Psoas muscle (tissue), 8 donors: ENCODE results near the gene DNAH9. TPM values are rescaled to one million over a fixed set of nuclear protein-coding genes. Genes with fewer than 3 reads are reported as not detected.

Experiments used
- ATAC-seq, 4 donors: fragments of 200-7000 bp; cut with Tn5 transposase; one replicate each; pipeline ENCODE4 v1.9.1; 2020; ENCODE audit warnings: moderate library complexity in 3 of 4, mild to moderate bottlenecking in 2 of 4
- DNase-seq, 2 donors: peaks; one replicate each; pipeline ENCODE4 v3.0.0-alpha.2; 2020
- H3K27ac ChIP-seq: fragments of 200-600 bp; one replicate; pipeline ENCODE4 v1.8.0; 2022
- H3K27me3 ChIP-seq, 3 donors: fragments of 200-600 bp in 1 of 3; one replicate each; pipeline versions ENCODE4 v1.6.1 to v1.8.0; 2013 to 2022; ENCODE audit warnings: low read length in 2 of 3, mild to moderate bottlenecking in 2 of 3, moderate library complexity in 1 of 3; ENCODE audit not compliant: insufficient read depth in 3 of 3
- H3K36me3 ChIP-seq, 2 donors: fragments of 200-600 bp in 1 of 2; one replicate each; pipeline versions ENCODE4 v1.6.1 to v1.8.0; 2013 to 2022; ENCODE audit warnings: low read depth in 1 of 2, mild to moderate bottlenecking in 1 of 2, moderate library complexity in 1 of 2; ENCODE audit not compliant: insufficient read depth in 1 of 2
- H3K4me1 ChIP-seq: fragments of 200-600 bp; one replicate; pipeline ENCODE4 v1.8.0; 2022
- H3K4me3 ChIP-seq: fragments of 200-600 bp; one replicate; pipeline ENCODE4 v1.8.0; 2022; ENCODE audit warnings: mild to moderate bottlenecking
- H3K9me3 ChIP-seq: fragments of 200-600 bp; one replicate; pipeline ENCODE4 v1.8.0; 2022
- WGBS, 3 donors: extraction: QIAGEN DNeasy Blood & Tissue Kit; methylation state at CpG; one replicate each; pipeline versions ENCODE4 v1.1.6 to v1.1.7; 2013; 5-methylcytosine and 5-hydroxymethylcytosine counted together
- intact Hi-C, 2 donors: fragments of 100-400 bp; cut with DNase I; formaldehyde crosslinking; loops; one replicate each; pipeline versions ENCODE4 v1.11.0 to v1.14.2; 2022
- polyA plus RNA-seq, 3 donors: library from polyadenylated mRNA; stranded (reverse); fragments of 200-250 nt; gene quantifications; one replicate each; pipeline ENCODE4 v1.2.3, GENCODE V29; 2013
- total RNA-seq, 4 donors: library from RNA; stranded (reverse); fragmentation: NEBNext Ultra II Directional in 2 of 4; extraction: Animal tissue kit (Norgen Biotek cat#: 25700) in 2 of 4; gene quantifications; one replicate each; pipeline versions ENCODE4 v1.2.1 to v1.2.4, GENCODE V29; 2021 to 2023
- TF ChIP-seq, protein P1 (sequence below): fragments of 200-600 bp; IDR thresholded peaks from one replicate; pipeline ENCODE4 v1.8.0; 2022; ENCODE audit warnings: antibody characterized with exemption
- donor health status: healthy with polysubstance abuse.
- donor health status: DM: no; HTN: no; CAD: no; lungs with moderate emphysema.
- donor health status: Bipolar disorder and iron deficiency.
- donor health status: healthy.
- donor health status: DM: yes; HTN: yes; CAD: no.
- donor health status: DM: no; HTN: no; CAD: no.
- donor health status: DM: no; HTN: no; CAD: no.
- donor health status: DM: yes; HTN: yes; CAD: no.

DNAH9 gene
- total and polyA plus RNA-seq, 7 donors: 0.01 to 0.05 TPM; not detected in 5

GRCh38 chr17:11797803-11798202, 199.5 kb downstream of the DNAH9 start:
- TF ChIP-seq, protein P1, sequence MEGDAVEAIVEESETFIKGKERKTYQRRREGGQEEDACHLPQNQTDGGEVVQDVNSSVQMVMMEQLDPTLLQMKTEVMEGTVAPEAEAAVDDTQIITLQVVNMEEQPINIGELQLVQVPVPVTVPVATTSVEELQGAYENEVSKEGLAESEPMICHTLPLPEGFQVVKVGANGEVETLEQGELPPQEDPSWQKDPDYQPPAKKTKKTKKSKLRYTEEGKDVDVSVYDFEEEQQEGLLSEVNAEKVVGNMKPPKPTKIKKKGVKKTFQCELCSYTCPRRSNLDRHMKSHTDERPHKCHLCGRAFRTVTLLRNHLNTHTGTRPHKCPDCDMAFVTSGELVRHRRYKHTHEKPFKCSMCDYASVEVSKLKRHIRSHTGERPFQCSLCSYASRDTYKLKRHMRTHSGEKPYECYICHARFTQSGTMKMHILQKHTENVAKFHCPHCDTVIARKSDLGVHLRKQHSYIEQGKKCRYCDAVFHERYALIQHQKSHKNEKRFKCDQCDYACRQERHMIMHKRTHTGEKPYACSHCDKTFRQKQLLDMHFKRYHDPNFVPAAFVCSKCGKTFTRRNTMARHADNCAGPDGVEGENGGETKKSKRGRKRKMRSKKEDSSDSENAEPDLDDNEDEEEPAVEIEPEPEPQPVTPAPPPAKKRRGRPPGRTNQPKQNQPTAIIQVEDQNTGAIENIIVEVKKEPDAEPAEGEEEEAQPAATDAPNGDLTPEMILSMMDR: no peak
- intact Hi-C loops: no loop called here
- ATAC-seq (no peak), DNase-seq (no peak)
- WGBS, 3 donors: 88 to 91% (median 88%) methylated on average over 8 of the region's 8 CpGs
- H3K4me1 ChIP-seq: no peaks in the 10 kb centered on the region
- no peak overlapping the region for H3K27ac ChIP-seq
- no peaks in the 10 kb centered on the region for H3K9me3 ChIP-seq
- H3K36me3 ChIP-seq: no peaks in the 10 kb centered on the region
- H3K4me3 ChIP-seq: no peak overlapping the region
- peaks cover 0 to 5% (median 0%) of the 10 kb centered on the region in 3 donors for H3K27me3 ChIP-seq

GRCh38 chr17:11803231-11803969, 205.1 kb downstream of the DNAH9 start:
- 49 to 60% (median 58%) methylated on average over 9 of the region's 9 CpGs for WGBS, 3 donors
- intact Hi-C loops: no loop called here
- Histone ChIP-seq H3K9me3 (no peaks in the 10 kb centered on the region), H3K4me3 (no peak overlapping the region), H3K4me1 (no peaks in the 10 kb centered on the region), H3K27me3 (no peaks in the 10 kb centered on the region), H3K27ac (no peak overlapping the region), H3K36me3 (no peaks in the 10 kb centered on the region)
- ATAC-seq (no peak), DNase-seq (no peak)
- TF ChIP-seq, protein P1: no peak

DNA sequence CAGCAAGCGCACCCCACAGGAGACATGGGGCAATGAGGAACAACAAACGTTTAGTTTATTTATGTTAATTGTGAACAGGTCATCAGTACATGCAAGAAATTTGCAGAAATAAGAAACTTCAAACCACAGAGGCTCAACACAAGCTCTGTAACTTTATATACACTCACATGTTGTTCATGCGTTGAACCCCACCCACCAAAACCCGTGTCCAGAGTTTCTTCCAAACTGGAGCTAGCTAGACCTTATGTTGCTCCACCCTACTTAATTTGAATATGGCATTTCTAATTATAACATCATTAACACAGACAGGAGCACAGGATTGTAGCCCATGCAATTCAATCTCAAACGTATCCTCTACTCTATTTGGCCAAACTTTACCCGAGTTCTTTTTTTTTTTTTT, 206.9 kb downstream of the DNAH9 start:
- intact Hi-C loops: no loop called here
- Histone ChIP-seq H3K27me3 (no peaks in the 10 kb centered on the region), H3K4me1 (no peaks in the 10 kb centered on the region), H3K9me3 (no peaks in the 10 kb centered on the region), H3K4me3 (no peak overlapping the region), H3K27ac (no peak overlapping the region), H3K36me3 (no peaks in the 10 kb centered on the region)
- WGBS, 3 donors: 75 to 81% (median 77%) methylated on average over 6 of the region's 6 CpGs
- ATAC-seq: no peak
- no peak for DNase-seq
- TF ChIP-seq, protein P1: no peak

- H3K9me3 ChIP-seq: no peaks in the 10 kb centered on the region
- no peak for DNase-seq
- ATAC-seq: no peak
- H3K4me1 ChIP-seq: no peaks in the 10 kb centered on the region
- H3K4me3 ChIP-seq: no peak overlapping the region
- no peaks in the 10 kb centered on the region for H3K36me3 ChIP-seq
- WGBS, 3 donors: 95 to 98% (median 96%) methylated on average over 7 of the region's 7 CpGs
- intact Hi-C loops: no loop called here
- TF ChIP-seq, protein P1: no peak
- H3K27me3 ChIP-seq: no peaks in the 10 kb centered on the region
- H3K27ac ChIP-seq: no peak overlapping the region
Observed at GRCh38 chr17:11805952-11806351, 207.7 kb downstream of the DNAH9 start.

DNA sequence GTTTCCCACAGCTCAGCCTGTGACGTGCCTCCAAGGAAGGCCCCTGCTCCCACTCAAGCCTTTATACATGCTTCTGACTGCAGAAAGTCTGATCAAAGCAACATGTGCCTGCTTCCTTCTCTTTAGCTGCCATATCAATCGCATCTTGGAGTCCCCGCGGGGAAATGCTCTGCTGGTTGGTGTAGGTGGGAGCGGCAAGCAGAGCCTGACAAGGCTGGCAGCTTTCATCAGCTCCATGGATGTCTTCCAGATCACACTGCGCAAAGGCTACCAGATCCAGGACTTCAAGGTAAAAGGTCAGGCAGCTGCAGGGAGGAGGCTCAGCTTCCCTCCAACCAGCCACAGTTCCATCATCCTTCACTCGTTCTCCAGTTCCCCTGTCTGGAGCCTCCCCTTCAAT, 209.3 kb downstream of the DNAH9 start:
- H3K4me3 ChIP-seq: no peak overlapping the region
- 71 to 79% (median 73%) methylated on average over 7 of the region's 7 CpGs for WGBS, 3 donors
- no peak overlapping the region for H3K27ac ChIP-seq
- no peaks in the 10 kb centered on the region for H3K9me3 ChIP-seq
- intact Hi-C loops: no loop called here
- H3K36me3 ChIP-seq: no peaks in the 10 kb centered on the region
- no peaks in the 10 kb centered on the region for H3K27me3 ChIP-seq
- TF ChIP-seq, protein P1: no peak
- DNase-seq (no peak), ATAC-seq (no peak)
- no peaks in the 10 kb centered on the region for H3K4me1 ChIP-seq
